Measurements from ENCODE around the gene NSUN7. TPM values are rescaled to one million over a fixed set of nuclear protein-coding genes. Genes with fewer than 3 reads are reported as not detected.

NSUN7 gene
- total RNA-seq, 1 donor from 2014 or later = 1.6 TPM

DNA sequence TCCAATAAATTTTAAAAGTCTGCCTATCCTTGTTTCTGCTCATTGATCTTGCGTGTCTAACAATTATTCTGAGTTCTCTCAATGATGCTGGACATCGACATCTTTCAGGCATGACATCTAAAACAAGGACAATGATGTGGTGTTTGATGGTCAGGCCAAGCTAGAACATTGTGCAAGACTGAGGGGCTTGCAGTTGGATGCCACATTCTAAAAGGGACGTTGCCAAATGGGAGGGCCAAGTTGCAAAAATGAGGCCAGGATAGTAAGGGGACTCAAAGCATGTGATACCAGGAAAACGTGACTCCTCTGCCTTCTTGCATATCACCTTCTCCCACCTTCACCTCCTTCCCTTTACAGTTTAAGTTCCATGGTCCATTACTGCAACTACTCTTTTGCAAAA, 29.4 kb upstream of the NSUN7 start:
- H3K4me1 Mint-ChIP-seq (ENCODE audit: unreplicated experiment) = no peaks in the 10 kb centered on the region
- H3K9me3 Mint-ChIP-seq (ENCODE audit: unreplicated experiment) = no peaks in the 10 kb centered on the region
- TF ChIP-seq, protein P1, sequence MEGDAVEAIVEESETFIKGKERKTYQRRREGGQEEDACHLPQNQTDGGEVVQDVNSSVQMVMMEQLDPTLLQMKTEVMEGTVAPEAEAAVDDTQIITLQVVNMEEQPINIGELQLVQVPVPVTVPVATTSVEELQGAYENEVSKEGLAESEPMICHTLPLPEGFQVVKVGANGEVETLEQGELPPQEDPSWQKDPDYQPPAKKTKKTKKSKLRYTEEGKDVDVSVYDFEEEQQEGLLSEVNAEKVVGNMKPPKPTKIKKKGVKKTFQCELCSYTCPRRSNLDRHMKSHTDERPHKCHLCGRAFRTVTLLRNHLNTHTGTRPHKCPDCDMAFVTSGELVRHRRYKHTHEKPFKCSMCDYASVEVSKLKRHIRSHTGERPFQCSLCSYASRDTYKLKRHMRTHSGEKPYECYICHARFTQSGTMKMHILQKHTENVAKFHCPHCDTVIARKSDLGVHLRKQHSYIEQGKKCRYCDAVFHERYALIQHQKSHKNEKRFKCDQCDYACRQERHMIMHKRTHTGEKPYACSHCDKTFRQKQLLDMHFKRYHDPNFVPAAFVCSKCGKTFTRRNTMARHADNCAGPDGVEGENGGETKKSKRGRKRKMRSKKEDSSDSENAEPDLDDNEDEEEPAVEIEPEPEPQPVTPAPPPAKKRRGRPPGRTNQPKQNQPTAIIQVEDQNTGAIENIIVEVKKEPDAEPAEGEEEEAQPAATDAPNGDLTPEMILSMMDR (IDR thresholded peaks at IDR 0.05) = no peak
- no peak overlapping the region for H3K4me3 Mint-ChIP-seq (ENCODE audit: unreplicated experiment)
- no peaks in the 10 kb centered on the region for H3K36me3 Mint-ChIP-seq (ENCODE audit: unreplicated experiment)
- DNase-seq (ENCODE audit: extremely low spot score, unreplicated experiment) = no peak
- no peak overlapping the region for H3K27ac Mint-ChIP-seq (ENCODE audit: unreplicated experiment)
- peaks cover 39% of the 10 kb centered on the region for H3K27me3 Mint-ChIP-seq (ENCODE audit: unreplicated experiment)

GRCh38 chr4:40720916-40721315, 28.8 kb upstream of the NSUN7 start:
- no peaks in the 10 kb centered on the region for H3K9me3 Mint-ChIP-seq (ENCODE audit: unreplicated experiment)
- H3K36me3 Mint-ChIP-seq (ENCODE audit: unreplicated experiment) = no peaks in the 10 kb centered on the region
- TF ChIP-seq, protein P1 (IDR thresholded peaks at IDR 0.05) = no peak
- H3K4me1 Mint-ChIP-seq (ENCODE audit: unreplicated experiment) = no peaks in the 10 kb centered on the region
- H3K27me3 Mint-ChIP-seq (ENCODE audit: unreplicated experiment) = peaks cover 39% of the 10 kb centered on the region
- H3K27ac Mint-ChIP-seq (ENCODE audit: unreplicated experiment) = no peak overlapping the region
- H3K4me3 Mint-ChIP-seq (ENCODE audit: unreplicated experiment) = no peak overlapping the region
- DNase-seq (ENCODE audit: extremely low spot score, unreplicated experiment) = no peak

GRCh38 chr4:40721730-40722171, 28.0 kb upstream of the NSUN7 start:
- H3K27ac Mint-ChIP-seq (ENCODE audit: unreplicated experiment) = no peak overlapping the region
- H3K4me1 Mint-ChIP-seq (ENCODE audit: unreplicated experiment) = no peaks in the 10 kb centered on the region
- no peak overlapping the region for H3K4me3 Mint-ChIP-seq (ENCODE audit: unreplicated experiment)
- DNase-seq (ENCODE audit: extremely low spot score, unreplicated experiment) = no peak
- H3K9me3 Mint-ChIP-seq (ENCODE audit: unreplicated experiment) = no peaks in the 10 kb centered on the region
- H3K36me3 Mint-ChIP-seq (ENCODE audit: unreplicated experiment) = no peaks in the 10 kb centered on the region
- H3K27me3 Mint-ChIP-seq (ENCODE audit: unreplicated experiment) = peaks cover 38% of the 10 kb centered on the region
- TF ChIP-seq, protein P1 (IDR thresholded peaks at IDR 0.05) = no peak

DNA sequence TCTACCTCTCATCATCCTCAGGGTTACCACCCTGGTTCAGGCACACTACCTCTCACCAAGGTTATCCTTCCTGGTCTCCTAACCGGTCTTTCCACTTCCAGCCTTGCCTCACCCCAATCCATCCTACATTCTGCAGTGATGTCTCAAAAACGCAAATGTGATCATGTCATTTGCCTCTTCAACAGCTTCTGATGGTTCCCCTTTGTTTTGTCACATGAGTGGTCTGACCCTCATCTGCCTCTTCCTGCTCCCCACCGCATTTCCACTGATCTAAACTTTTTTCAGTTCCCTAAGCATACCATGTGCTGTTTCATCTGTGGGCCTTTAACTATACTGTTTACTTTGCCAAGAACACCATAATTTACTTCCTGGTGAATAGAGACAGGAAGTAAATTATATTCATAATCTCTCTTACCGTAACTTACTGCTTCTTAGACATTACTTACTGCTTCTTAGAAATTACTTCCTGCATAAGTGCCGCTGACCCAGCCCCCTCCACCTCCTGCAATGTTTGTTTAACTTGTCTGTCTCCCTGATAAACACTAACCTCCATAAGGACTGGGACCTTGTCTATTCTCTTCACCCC, 27.1 kb upstream of the NSUN7 start:
- TF ChIP-seq, protein P1 (IDR thresholded peaks at IDR 0.05) = no peak
- no peak overlapping the region for H3K27ac Mint-ChIP-seq (ENCODE audit: unreplicated experiment)
- no peaks in the 10 kb centered on the region for H3K36me3 Mint-ChIP-seq (ENCODE audit: unreplicated experiment)

DNA sequence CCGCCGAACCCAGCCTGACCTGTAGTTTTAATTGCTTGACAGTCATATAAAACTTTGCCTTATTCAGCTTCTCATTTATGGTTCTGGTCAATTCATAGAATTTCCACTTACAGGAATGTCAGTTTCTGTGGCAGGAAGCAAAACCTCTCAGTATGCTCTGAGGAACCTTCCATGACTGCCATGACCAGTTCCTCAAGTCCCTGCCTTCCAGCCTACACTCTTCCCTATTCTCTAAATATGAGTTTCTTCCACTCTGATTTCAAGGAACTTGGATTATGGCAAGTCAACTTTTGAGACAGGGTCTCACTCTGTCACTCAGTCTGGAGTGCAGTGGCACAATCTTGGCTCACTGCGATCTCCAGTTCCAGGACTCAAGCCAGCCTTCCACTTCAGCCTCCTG, 26.0 kb upstream of the NSUN7 start:
- Mint-ChIP-seq H3K27me3 (ENCODE audit: unreplicated experiment) (peaks cover 47% of the 10 kb centered on the region), H3K27ac (ENCODE audit: unreplicated experiment) (no peak overlapping the region), H3K4me3 (ENCODE audit: unreplicated experiment) (no peak overlapping the region), H3K36me3 (ENCODE audit: unreplicated experiment) (no peaks in the 10 kb centered on the region), H3K9me3 (ENCODE audit: unreplicated experiment) (no peaks in the 10 kb centered on the region), H3K4me1 (ENCODE audit: unreplicated experiment) (no peaks in the 10 kb centered on the region)
- no peak for DNase-seq (ENCODE audit: extremely low spot score, unreplicated experiment)
- TF ChIP-seq, protein P1 (IDR thresholded peaks at IDR 0.05) = no peak

More for the DNA sequence above, 27.1 kb upstream of the NSUN7 start:
- Mint-ChIP-seq H3K9me3 (ENCODE audit: unreplicated experiment) (no peaks in the 10 kb centered on the region), H3K27me3 (ENCODE audit: unreplicated experiment) (peaks cover 47% of the 10 kb centered on the region), H3K4me1 (ENCODE audit: unreplicated experiment) (no peaks in the 10 kb centered on the region), H3K4me3 (ENCODE audit: unreplicated experiment) (no peak overlapping the region)
- no peak for DNase-seq (ENCODE audit: extremely low spot score, unreplicated experiment)
